Measurements from ENCODE around the gene MACROH2A2. TPM values are rescaled to one million over a fixed set of nuclear protein-coding genes. Genes with fewer than 3 reads are reported as not detected.

Gene MACROH2A2
- total and polyA plus RNA-seq, 2 of the 13 experiments (the other 11 are each of a cell fraction or from before 2014, with no cell fraction given) = 9.8 to 43.1 TPM

- TF ChIP-seq ZNF75D (CRISPR knock-in tag; IDR thresholded peaks at IDR 0.05; ENCODE audit: borderline replicate concordance) = no peak
- no peak for TF ChIP-seq KIAA2018 (CRISPR knock-in tag; IDR thresholded peaks at IDR 0.05; ENCODE audit: borderline replicate concordance)
- TF ChIP-seq NR3C1 (CRISPR knock-in tag; IDR thresholded peaks at IDR 0.05) = no peak
- TF ChIP-seq YY1 (IDR thresholded peaks at IDR 0.05; ENCODE audit: insufficient read depth, insufficient replicate concordance, low read depth, low read length) = peak; percentile 79
- TF ChIP-seq TAF1 (CRISPR knock-in tag; IDR thresholded peaks at IDR 0.05) = peak; percentile 53
- no peak; the same call in 1 of the 2 replicates for TF ChIP-seq HOXD1 (CRISPR knock-in tag; IDR thresholded peaks at IDR 0.05)
- no peak; the same call in 1 of the 2 replicates for TF ChIP-seq GMEB1 (CRISPR knock-in tag; IDR thresholded peaks at IDR 0.05; ENCODE audit: borderline replicate concordance)
- no peak for TF ChIP-seq ZNF24 (IDR thresholded peaks at IDR 0.05)
- peak; percentile 90; the same call in 1 of the 2 replicates for TF ChIP-seq PRMT3 (CRISPR knock-in tag; IDR thresholded peaks at IDR 0.05; ENCODE audit: borderline replicate concordance, low read depth)
- no peak for TF ChIP-seq SIX1 (CRISPR knock-in tag; IDR thresholded peaks at IDR 0.05; ENCODE audit: borderline replicate concordance)
- TF ChIP-seq AHR (CRISPR knock-in tag; IDR thresholded peaks at IDR 0.05) = 0 out of 2 replicates have a peak, but pooled peaks have one; percentile 45
- TF ChIP-seq GTF3A (CRISPR knock-in tag; conservative IDR thresholded peaks at IDR 0.05) = 0 out of 2 replicates have a peak, but pooled peaks have one; percentile 5
- peak; percentile 6; the same call in 1 of the 2 replicates for TF ChIP-seq EEA1 (CRISPR knock-in tag; IDR thresholded peaks at IDR 0.05; ENCODE audit: borderline replicate concordance)
- no peak for TF ChIP-seq SUZ12 (IDR thresholded peaks at IDR 0.05; ENCODE audit: low read depth, low read length)
- TF ChIP-seq POGZ (CRISPR knock-in tag; IDR thresholded peaks at IDR 0.05) = no peak
Observed at GRCh38 chr10:70145666-70146488, 93.2 kb downstream of the MACROH2A2 start (continued).
